GM19351 (cell line): ENCODE results near the gene SFMBT1.

Experiments used
- ATAC-seq: cut with Tn5 transposase; IDR thresholded peaks from one replicate; pipeline ENCODE4 v1.9.1; 2021; ENCODE audit warnings: mild to moderate bottlenecking, moderate library complexity; ENCODE audit not compliant: unreplicated experiment

SFMBT1 gene

GRCh38 chr3:52925405-52926313 is 120.2 kb downstream of the SFMBT1 start:
- no peak for ATAC-seq

GRCh38 chr3:52923963-52924362 is 121.9 kb downstream of the SFMBT1 start:
- ATAC-seq, result no peak

GRCh38 chr3:52920841-52921240 is 125.0 kb downstream of the SFMBT1 start:
- ATAC-seq, result no peak

- no peak for ATAC-seq
These were observed 128.8 kb downstream of the SFMBT1 start for GRCh38 chr3:52917044-52917443.

GRCh38 chr3:52915294-52915693 is 130.6 kb downstream of the SFMBT1 start:
- ATAC-seq, result no peak

GRCh38 chr3:52912885-52913731 is 132.8 kb downstream of the SFMBT1 start:
- no peak for ATAC-seq

GRCh38 chr3:52910823-52911222 is 135.1 kb downstream of the SFMBT1 start:
- ATAC-seq, result no peak

- ATAC-seq, result no peak
These were observed 138.4 kb downstream of the SFMBT1 start for GRCh38 chr3:52907497-52907896.

GRCh38 chr3:52904552-52904951 is 141.3 kb downstream of the SFMBT1 start:
- no peak for ATAC-seq

GRCh38 chr3:52904000-52904399 is 141.9 kb downstream of the SFMBT1 start:
- ATAC-seq, result no peak

- peak; percentile 94 for ATAC-seq
These were observed 148.4 kb downstream of the SFMBT1 start, which contains the start of gene STIMATE for GRCh38 chr3:52897130-52898122. Gene STIMATE (minus strand): TSS chr3:52897548. CDS start chr3:52897450, 98 bp downstream.

- ATAC-seq, result no peak
These were observed 149.3 kb downstream of the SFMBT1 start for GRCh38 chr3:52896613-52897012.

- no peak for ATAC-seq
These were observed 149.7 kb downstream of the SFMBT1 start for GRCh38 chr3:52896151-52896550.

GRCh38 chr3:52895418-52895817 is 150.5 kb downstream of the SFMBT1 start:
- no peak for ATAC-seq

GRCh38 chr3:52894756-52895155 is 151.1 kb downstream of the SFMBT1 start:
- ATAC-seq, result no peak

- no peak for ATAC-seq
These were observed 152.2 kb downstream of the SFMBT1 start for GRCh38 chr3:52893723-52894122.

GRCh38 chr3:52892625-52893311 is 153.1 kb downstream of the SFMBT1 start:
- ATAC-seq, result no peak

GRCh38 chr3:52892290-52892624 is 153.6 kb downstream of the SFMBT1 start:
- ATAC-seq, result no peak

GRCh38 chr3:52891615-52892081 is 154.2 kb downstream of the SFMBT1 start:
- ATAC-seq, result no peak

GRCh38 chr3:52891164-52891563 is 154.7 kb downstream of the SFMBT1 start:
- ATAC-seq, result no peak
